OCI-LY1 (cell line): Measurements from ENCODE around the gene PAPOLA.

Experiments used
- H2AFZ ChIP-seq: fragments of 200-600 bp; sonication (generic), shearing (Covaris generic); 2 replicates; pipeline ENCODE4 v1.6.0; 2014; ENCODE audit warnings: antibody characterized with exemption, mild to moderate bottlenecking, low read length
- H3F3A ChIP-seq: fragments of 200-600 bp; sonication (generic), shearing (Covaris generic); 2 replicates; pipeline ENCODE4 v1.6.0; 2014; ENCODE audit warnings: mild to moderate bottlenecking, antibody characterized with exemption, low read length, moderate library complexity; ENCODE audit not compliant: insufficient read depth
- H3K27ac ChIP-seq: fragments of 200-600 bp; sonication (generic); 2 replicates; pipeline ENCODE4 v1.5.1; 2014; ENCODE audit warnings: low read length, mixed run types, mild to moderate bottlenecking, low read depth; ENCODE audit not compliant: poor library complexity, severe bottlenecking
- H3K27me3 ChIP-seq: fragments of 200-600 bp; sonication (generic); 2 replicates; pipeline ENCODE4 v1.6.0; 2014; ENCODE audit warnings: antibody characterized with exemption, mild to moderate bottlenecking, low read length, moderate library complexity; ENCODE audit not compliant: insufficient read depth
- H3K36me3 ChIP-seq: fragments of 200-600 bp; sonication (generic); 2 replicates; pipeline ENCODE4 v1.6.1; 2014; ENCODE audit warnings: mild to moderate bottlenecking, antibody characterized with exemption, low read length, moderate library complexity, mixed read lengths; ENCODE audit not compliant: insufficient read depth
- H3K4me1 ChIP-seq: fragments of 200-600 bp; sonication (generic); 2 replicates; pipeline ENCODE4 v1.5.1; 2014; ENCODE audit warnings: mild to moderate bottlenecking, low read length, moderate library complexity; ENCODE audit not compliant: insufficient read depth, severe bottlenecking
- H3K4me2 ChIP-seq: fragments of 200-600 bp; sonication (generic), shearing (Covaris generic); 2 replicates; pipeline ENCODE4 v1.6.1; 2014; ENCODE audit warnings: low read length
- H3K4me3 ChIP-seq: fragments of 200-600 bp; sonication (generic); 2 replicates; pipeline ENCODE4 v1.5.1; 2014; ENCODE audit warnings: low read length, low read depth, mild to moderate bottlenecking, mixed read lengths; ENCODE audit not compliant: poor library complexity, severe bottlenecking
- H3K79me2 ChIP-seq: fragments of 200-600 bp; shearing (Covaris generic); 2 replicates; pipeline ENCODE4 v1.6.1; 2016; ENCODE audit warnings: mixed run types, low read length, mixed read lengths; ENCODE audit not compliant: insufficient read depth
- H3K9ac ChIP-seq: fragments of 200-600 bp; sonication (generic), shearing (Covaris generic); 2 replicates; pipeline ENCODE4 v1.6.1; 2014; ENCODE audit warnings: mild to moderate bottlenecking, low read length, mixed read lengths
- H3K9me2 ChIP-seq: fragments of 200-600 bp; sonication (generic), shearing (Covaris generic); 2 replicates; pipeline ENCODE4 v1.6.1; 2014; ENCODE audit warnings: low read depth, mild to moderate bottlenecking, low read length, mixed read lengths
- H3K9me3 ChIP-seq: fragments of 200-600 bp; shearing (Covaris generic); 2 replicates; pipeline ENCODE4 v1.6.1; 2014; ENCODE audit warnings: low read length, mixed read lengths
- H4K20me1 ChIP-seq: fragments of 200-600 bp; sonication (generic), shearing (Covaris generic); 2 replicates; pipeline ENCODE4 v1.6.0; 2016; ENCODE audit warnings: mild to moderate bottlenecking, low read length; ENCODE audit not compliant: insufficient read depth
- EZH2 ChIP-seq: fragments of 200-600 bp; sonication (generic), shearing (Covaris generic); IDR thresholded peaks from 2 replicates; pipeline ENCODE4 v1.8.0; 2017; ENCODE audit warnings: borderline replicate concordance, mixed run types, mild to moderate bottlenecking, antibody characterized with exemption, low read length, moderate library complexity, mixed read lengths
- TF ChIP-seq, protein P1 (sequence below): fragments of 200-600 bp; sonication (generic), shearing (Covaris generic); IDR thresholded peaks from 2 replicates; pipeline ENCODE4 v1.5.1; 2017; ENCODE audit warnings: mild to moderate bottlenecking, antibody characterized with exemption, low read length, moderate library complexity, mixed read lengths

Gene PAPOLA

DNA sequence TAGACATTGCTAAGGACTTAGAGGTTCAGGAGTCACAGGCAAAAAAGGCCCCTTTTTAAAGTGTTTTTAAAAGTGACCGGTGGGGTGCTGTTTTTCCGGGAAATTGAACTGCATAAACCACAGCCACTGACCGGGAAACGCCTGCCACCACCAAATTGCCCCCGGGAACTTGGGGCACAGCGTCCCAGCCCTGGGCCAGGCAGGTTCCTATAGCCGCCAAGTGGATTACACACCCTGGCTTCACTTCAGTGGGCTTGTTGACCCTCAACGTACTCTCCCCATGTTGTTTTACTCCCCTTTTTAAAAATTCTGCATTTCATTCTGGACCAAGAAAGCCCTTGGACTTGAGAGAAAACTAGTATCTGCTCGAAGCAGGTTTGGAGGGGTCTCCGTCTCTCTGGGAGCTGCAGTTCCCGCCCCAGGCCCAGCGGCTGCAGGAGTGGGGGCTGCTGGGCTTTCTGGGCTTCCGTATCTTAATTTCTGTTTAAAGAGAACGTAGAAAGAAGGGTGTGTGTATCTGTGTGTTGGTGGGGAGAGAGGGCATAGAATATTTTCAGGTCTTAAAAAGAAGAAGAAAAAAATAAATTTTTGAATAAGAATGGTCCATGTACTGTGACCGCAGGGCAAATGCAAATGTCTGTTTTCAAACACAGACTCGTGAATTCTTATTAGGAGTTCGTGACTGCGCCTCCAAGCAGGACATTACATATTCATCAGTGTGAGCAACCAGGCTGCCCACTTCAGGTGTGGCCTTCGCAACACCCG is 82.9 kb downstream of the PAPOLA start:
- TF ChIP-seq, protein P1, sequence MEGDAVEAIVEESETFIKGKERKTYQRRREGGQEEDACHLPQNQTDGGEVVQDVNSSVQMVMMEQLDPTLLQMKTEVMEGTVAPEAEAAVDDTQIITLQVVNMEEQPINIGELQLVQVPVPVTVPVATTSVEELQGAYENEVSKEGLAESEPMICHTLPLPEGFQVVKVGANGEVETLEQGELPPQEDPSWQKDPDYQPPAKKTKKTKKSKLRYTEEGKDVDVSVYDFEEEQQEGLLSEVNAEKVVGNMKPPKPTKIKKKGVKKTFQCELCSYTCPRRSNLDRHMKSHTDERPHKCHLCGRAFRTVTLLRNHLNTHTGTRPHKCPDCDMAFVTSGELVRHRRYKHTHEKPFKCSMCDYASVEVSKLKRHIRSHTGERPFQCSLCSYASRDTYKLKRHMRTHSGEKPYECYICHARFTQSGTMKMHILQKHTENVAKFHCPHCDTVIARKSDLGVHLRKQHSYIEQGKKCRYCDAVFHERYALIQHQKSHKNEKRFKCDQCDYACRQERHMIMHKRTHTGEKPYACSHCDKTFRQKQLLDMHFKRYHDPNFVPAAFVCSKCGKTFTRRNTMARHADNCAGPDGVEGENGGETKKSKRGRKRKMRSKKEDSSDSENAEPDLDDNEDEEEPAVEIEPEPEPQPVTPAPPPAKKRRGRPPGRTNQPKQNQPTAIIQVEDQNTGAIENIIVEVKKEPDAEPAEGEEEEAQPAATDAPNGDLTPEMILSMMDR: no peak
- TF ChIP-seq EZH2: no peak
- no peak overlapping the region for H3K27ac ChIP-seq
- no peak overlapping the region for H3K9ac ChIP-seq
- no peaks in the 10 kb centered on the region for H3F3A ChIP-seq
- H3K79me2 ChIP-seq: no peaks in the 10 kb centered on the region
- H3K27me3 ChIP-seq: no peaks in the 10 kb centered on the region
- no peaks in the 10 kb centered on the region for H4K20me1 ChIP-seq
- no peaks in the 10 kb centered on the region for H3K4me1 ChIP-seq
- H3K9me2 ChIP-seq: no peaks in the 10 kb centered on the region
- no peaks in the 10 kb centered on the region for H3K36me3 ChIP-seq
- no peak overlapping the region for H3K4me3 ChIP-seq
- H3K4me2 ChIP-seq: no peak overlapping the region
- H3K9me3 ChIP-seq: no peaks in the 10 kb centered on the region
- H2AFZ ChIP-seq: no peak overlapping the region

GRCh38 chr14:96585672-96586013 is 83.5 kb downstream of the PAPOLA start:
- no peak overlapping the region for H2AFZ ChIP-seq
- H3K4me1 ChIP-seq: no peaks in the 10 kb centered on the region
- no peaks in the 10 kb centered on the region for H3K9me2 ChIP-seq
- H3K4me3 ChIP-seq: no peak overlapping the region
- H3K4me2 ChIP-seq: no peak overlapping the region
- TF ChIP-seq, protein P1: no peak
- no peak for TF ChIP-seq EZH2
- no peaks in the 10 kb centered on the region for H3K9me3 ChIP-seq
- H3K27me3 ChIP-seq: no peaks in the 10 kb centered on the region
- no peaks in the 10 kb centered on the region for H4K20me1 ChIP-seq
- H3K27ac ChIP-seq: no peak overlapping the region
- no peaks in the 10 kb centered on the region for H3F3A ChIP-seq
- no peak overlapping the region for H3K9ac ChIP-seq
- no peaks in the 10 kb centered on the region for H3K36me3 ChIP-seq
- no peaks in the 10 kb centered on the region for H3K79me2 ChIP-seq

- no peak for TF ChIP-seq EZH2
- TF ChIP-seq, protein P1: no peak
- H4K20me1 ChIP-seq: no peaks in the 10 kb centered on the region
- no peaks in the 10 kb centered on the region for H3K9me2 ChIP-seq
- H3K4me1 ChIP-seq: no peaks in the 10 kb centered on the region
- H3K4me3 ChIP-seq: no peak overlapping the region
- no peaks in the 10 kb centered on the region for H3F3A ChIP-seq
- no peak overlapping the region for H3K9ac ChIP-seq
- no peaks in the 10 kb centered on the region for H3K79me2 ChIP-seq
- H3K4me2 ChIP-seq: no peak overlapping the region
- H3K27me3 ChIP-seq: no peaks in the 10 kb centered on the region
- no peak overlapping the region for H2AFZ ChIP-seq
- H3K36me3 ChIP-seq: no peaks in the 10 kb centered on the region
- no peak overlapping the region for H3K27ac ChIP-seq
- no peaks in the 10 kb centered on the region for H3K9me3 ChIP-seq
Observed at GRCh38 chr14:96586056-96586455, 83.9 kb downstream of the PAPOLA start.
